Right lobe of liver (tissue), 6 donors: Measurements from ENCODE around the gene RASGRP2. TPM values are rescaled to one million over a fixed set of nuclear protein-coding genes. Genes with fewer than 3 reads are reported as not detected.

Experiments
- ATAC-seq, 4 donors: fragments of 200-7000 bp; cut with Tn5 transposase; one replicate each; pipeline ENCODE4 v1.9.1; 2020; ENCODE audit warnings: mild to moderate bottlenecking in 4 of 4, moderate library complexity in 4 of 4
- DNase-seq, 3 donors: peaks; one replicate each; pipeline ENCODE4 v3.0.0-alpha.2; 2020
- H3K27ac ChIP-seq, 3 donors: fragments of 200-600 bp; one replicate each; pipeline ENCODE4 v1.8.0; 2022
- H3K27me3 ChIP-seq, 2 donors: fragments of 200-600 bp; one replicate each; pipeline ENCODE4 v1.8.0; 2022
- H3K36me3 ChIP-seq, 4 donors: fragments of 200-600 bp; sonication (generic) in 1 of 4; one replicate each; pipeline versions ENCODE4 v1.5.1 to v1.8.0; 2017 to 2022; ENCODE audit warnings: control low read depth in 1 of 4
- H3K4me1 ChIP-seq, 4 donors: fragments of 200-600 bp; sonication (generic) in 1 of 4; one replicate each; pipeline versions ENCODE4 v1.5.1 to v1.8.0; 2017 to 2022; ENCODE audit warnings: control low read depth in 1 of 4
- H3K4me3 ChIP-seq, 3 donors: fragments of 200-600 bp; one replicate each; pipeline ENCODE4 v1.8.0; 2022
- H3K9me3 ChIP-seq, 4 donors: fragments of 200-600 bp; sonication (generic) in 1 of 4; one replicate each; pipeline versions ENCODE4 v1.5.1 to v1.8.0; 2017 to 2022; ENCODE audit warnings: control low read depth in 1 of 4
- CTCF ChIP-seq, 4 donors: fragments of 200-600 bp in 3 of 4; fragments of 450-650 bp in 1 of 4; IDR thresholded peaks; one replicate each; pipeline versions ENCODE4 v1.5.1 to v1.8.0; 2016 to 2022; ENCODE audit warnings: antibody characterized with exemption in 4 of 4, mild to moderate bottlenecking in 2 of 4
- POLR2A ChIP-seq: fragments of 450-650 bp; IDR thresholded peaks from one replicate; pipeline ENCODE4 v1.6.1; 2017; ENCODE audit warnings: antibody characterized with exemption, mild to moderate bottlenecking
- WGBS: methylation state at CpG from one replicate; pipeline ENCODE4 v1.1.6; 2018; ENCODE audit warnings: low coverage, low lambda C conversion rate; ENCODE audit not compliant: insufficient coverage; ENCODE audit errors: missing lambda C conversion rate; 5-methylcytosine and 5-hydroxymethylcytosine counted together
- intact Hi-C, 2 donors: fragments of 100-400 bp; cut with DNase I; formaldehyde crosslinking; loops; one replicate each; pipeline versions ENCODE4 v1.11.2 to v1.14.1; 2022
- total RNA-seq, 6 experiments: library from RNA; depleted of rRNA in 2 of 6; stranded (reverse); fragments of >200 nt in 2 of 6; fragmentation: NEBNext Ultra II Directional in 3 of 6; extraction: Animal tissue kit (Norgen Biotek cat#: 25700) in 3 of 6; gene quantifications; one replicate each; pipeline versions ENCODE4 v1.1.0 to v1.2.4, GENCODE V29; 2016 to 2023
- donor health status: DM: no; HTN: yes; CAD: no.
- donor health status: DM: no; HTN: no; CAD: no.
- donor health status: DM: no; HTN: no; CAD: no.
- donor health status: DM: no; HTN: yes; CAD: no.
- donor health status: DM: no; HTN: yes; CAD: no.

Gene RASGRP2
- total RNA-seq, 6 experiments from 2014 or later = 1.6 to 8.1 (median 3.2) TPM

GRCh38 chr11:64686466-64687170, 57.3 kb downstream of the RASGRP2 start:
- H3K4me1 ChIP-seq = peaks cover 0 to 11% (median 2%) of the 10 kb centered on the region in 4 donors
- TF ChIP-seq POLR2A (no peak), CTCF (IDR thresholded peaks at IDR 0.05) (no peak)
- no peaks in the 10 kb centered on the region for H3K36me3 ChIP-seq
- no peaks in the 10 kb centered on the region for H3K9me3 ChIP-seq
- no peak for DNase-seq
- no peaks in the 10 kb centered on the region for H3K27me3 ChIP-seq
- ATAC-seq = no peak
- intact Hi-C loops = loop anchor here in 1 of 2 donors (10.0 kb wide), 1 partner anchor 78 kb away; no protein-coding TSS in a partner anchor
- H3K4me3 ChIP-seq = no peak overlapping the region
- WGBS = 85% methylated on average over 3 of the region's 9 CpGs
- no peak overlapping the region for H3K27ac ChIP-seq

- TF ChIP-seq CTCF (IDR thresholded peaks at IDR 0.05) (no peak), POLR2A (no peak)
- DNase-seq (no peak), ATAC-seq (no peak)
- H3K36me3 ChIP-seq = no peaks in the 10 kb centered on the region
- H3K4me3 ChIP-seq = no peak overlapping the region
- WGBS = 89% methylated on average over 10 of the region's 18 CpGs
- no peaks in the 10 kb centered on the region for H3K27me3 ChIP-seq
- H3K9me3 ChIP-seq = no peaks in the 10 kb centered on the region
- peaks cover 0 to 20% (median 2%) of the 10 kb centered on the region in 4 donors for H3K4me1 ChIP-seq
- intact Hi-C loops = loop anchor here in 1 of 2 donors (10.0 kb wide), 1 partner anchor 79 kb away; no protein-coding TSS in a partner anchor
- no peak overlapping the region for H3K27ac ChIP-seq
Observed at GRCh38 chr11:64685536-64685935, 58.4 kb downstream of the RASGRP2 start.

GRCh38 chr11:64684357-64684756, 59.6 kb downstream of the RASGRP2 start:
- intact Hi-C loops = loop anchor here in 1 of 2 donors (10.0 kb wide), 1 partner anchor 80 kb away; no protein-coding TSS in a partner anchor
- TF ChIP-seq POLR2A (no peak), CTCF (IDR thresholded peaks at IDR 0.05) (no peak)
- no peak for ATAC-seq
- Histone ChIP-seq H3K36me3 (no peaks in the 10 kb centered on the region), H3K27ac (no peak overlapping the region), H3K4me3 (no peak overlapping the region), H3K9me3 (no peaks in the 10 kb centered on the region), H3K27me3 (no peaks in the 10 kb centered on the region), H3K4me1 (peaks cover 0 to 24% (median 2%) of the 10 kb centered on the region in 4 donors)
- WGBS = 67% methylated on average over 8 of the region's 8 CpGs
- DNase-seq = no peak

- intact Hi-C loops = loop anchor here in 1 of 2 donors (10.0 kb wide), 1 partner anchor 84 kb away; no protein-coding TSS in a partner anchor
- peak; percentile 63 to 74 (median 72) for ATAC-seq
Observed at GRCh38 chr11:64681171-64681570, 62.8 kb downstream of the RASGRP2 start.

More at GRCh38 chr11:64681171-64681570, 62.8 kb downstream of the RASGRP2 start:
- no peak overlapping the region for H3K4me3 ChIP-seq
- TF ChIP-seq CTCF (IDR thresholded peaks at IDR 0.05) (no peak), POLR2A (no peak)
- DNase-seq = no peak
- H3K27me3 ChIP-seq = no peaks in the 10 kb centered on the region
- H3K27ac ChIP-seq = no peak overlapping the region
- WGBS = 29% methylated on average over 4 of the region's 4 CpGs
- H3K36me3 ChIP-seq = no peaks in the 10 kb centered on the region
- no peaks in the 10 kb centered on the region for H3K9me3 ChIP-seq
- peaks cover 0 to 29% (median 0%) of the 10 kb centered on the region in 4 donors for H3K4me1 ChIP-seq
